Activated CD4-positive, alpha-beta T cell treated with anti-CD3 and anti-CD28 coated beads for 4 hours (primary cell): ENCODE measurements around the gene EXOC1.
A peak's percentile ranks its signal among the peaks of the same experiment; 100 is the strongest.
"Not testable (repeated sequence)": the region's sequence is repeated elsewhere in the genome, so short reads cannot be mapped to it uniquely, and the experiment has no call there.

Experiments used
- DNase-seq, 2 donors: peaks; one replicate each; pipeline ENCODE4 v3.0.0-alpha.2; 2020

Gene EXOC1, protein sequence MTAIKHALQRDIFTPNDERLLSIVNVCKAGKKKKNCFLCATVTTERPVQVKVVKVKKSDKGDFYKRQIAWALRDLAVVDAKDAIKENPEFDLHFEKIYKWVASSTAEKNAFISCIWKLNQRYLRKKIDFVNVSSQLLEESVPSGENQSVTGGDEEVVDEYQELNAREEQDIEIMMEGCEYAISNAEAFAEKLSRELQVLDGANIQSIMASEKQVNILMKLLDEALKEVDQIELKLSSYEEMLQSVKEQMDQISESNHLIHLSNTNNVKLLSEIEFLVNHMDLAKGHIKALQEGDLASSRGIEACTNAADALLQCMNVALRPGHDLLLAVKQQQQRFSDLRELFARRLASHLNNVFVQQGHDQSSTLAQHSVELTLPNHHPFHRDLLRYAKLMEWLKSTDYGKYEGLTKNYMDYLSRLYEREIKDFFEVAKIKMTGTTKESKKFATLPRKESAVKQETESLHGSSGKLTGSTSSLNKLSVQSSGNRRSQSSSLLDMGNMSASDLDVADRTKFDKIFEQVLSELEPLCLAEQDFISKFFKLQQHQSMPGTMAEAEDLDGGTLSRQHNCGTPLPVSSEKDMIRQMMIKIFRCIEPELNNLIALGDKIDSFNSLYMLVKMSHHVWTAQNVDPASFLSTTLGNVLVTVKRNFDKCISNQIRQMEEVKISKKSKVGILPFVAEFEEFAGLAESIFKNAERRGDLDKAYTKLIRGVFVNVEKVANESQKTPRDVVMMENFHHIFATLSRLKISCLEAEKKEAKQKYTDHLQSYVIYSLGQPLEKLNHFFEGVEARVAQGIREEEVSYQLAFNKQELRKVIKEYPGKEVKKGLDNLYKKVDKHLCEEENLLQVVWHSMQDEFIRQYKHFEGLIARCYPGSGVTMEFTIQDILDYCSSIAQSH

DNA sequence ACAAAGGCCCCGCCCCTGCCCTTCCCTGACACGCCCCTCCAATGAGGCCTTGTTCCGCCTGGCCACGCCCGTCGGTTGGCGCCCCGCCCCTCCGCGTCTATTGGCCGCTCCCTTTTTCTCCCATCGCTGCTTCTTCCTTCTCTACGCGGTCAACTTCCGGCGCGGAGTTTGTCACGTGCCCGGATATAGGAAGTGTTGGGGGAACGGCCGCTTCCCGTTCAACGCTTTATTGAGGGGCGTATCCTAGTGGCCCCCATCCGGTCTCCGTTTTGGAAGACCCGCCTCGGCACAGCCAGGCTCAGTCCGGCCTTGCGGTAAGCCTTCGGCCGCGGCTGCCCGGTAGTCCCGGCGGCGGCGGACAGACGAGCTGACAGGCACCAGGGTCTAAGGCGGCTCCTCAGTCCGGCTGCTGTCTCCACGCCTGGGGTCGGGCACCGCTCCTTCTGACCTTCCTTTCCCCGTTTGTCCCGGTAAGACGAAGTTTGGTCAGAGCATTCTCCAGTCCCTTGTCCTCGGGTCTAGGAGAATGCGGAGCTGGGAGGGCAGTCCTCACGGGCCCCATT lies at the start of gene EXOC1:
EXOC1 (plus strand) TSS at position 165 of the 563 bp plus-strand sequence. CDS start 4,676 bp downstream, outside the sequence.
- DNase-seq: peak; percentile 96 to 99

DNA sequence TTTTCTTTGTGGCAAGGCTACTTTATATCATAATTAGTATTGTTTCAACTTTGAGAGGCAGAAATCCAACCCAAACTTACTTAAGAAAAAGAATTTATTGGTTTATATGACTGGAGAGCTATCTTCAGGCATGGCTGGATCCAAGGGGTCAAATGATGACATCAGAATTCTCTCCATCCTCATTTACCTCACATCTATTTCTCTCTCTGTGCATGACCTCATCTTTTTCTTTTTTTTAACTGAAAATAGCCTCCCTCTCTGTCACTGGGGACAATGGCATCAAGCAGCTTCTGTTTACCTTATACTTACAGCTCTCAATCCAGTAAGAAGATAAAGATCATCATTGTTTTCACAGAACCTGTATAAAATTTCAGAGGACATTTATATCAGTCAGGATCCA lies 45.9 kb upstream of the EXOC1 start:
- DNase-seq: no peak

DNA sequence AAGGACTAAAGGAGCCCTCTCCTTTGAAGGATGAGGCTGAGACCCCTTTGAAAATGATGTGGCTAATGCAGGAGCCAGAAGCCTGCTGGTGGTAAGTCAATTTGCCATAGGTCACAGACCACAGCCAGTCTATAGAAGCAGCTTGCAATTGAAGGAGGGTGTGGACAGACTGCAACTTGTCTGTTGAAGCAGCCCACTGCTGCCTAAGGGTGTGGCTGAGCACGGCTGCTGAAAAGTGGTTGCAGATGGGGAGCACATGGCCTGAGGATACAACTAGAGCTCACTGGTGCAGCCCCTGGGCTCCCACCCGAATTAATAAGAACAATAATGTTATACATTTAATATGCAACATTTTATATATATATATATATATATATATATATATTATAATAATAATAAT lies 45.3 kb upstream of the EXOC1 start:
- DNase-seq: no peak

DNA sequence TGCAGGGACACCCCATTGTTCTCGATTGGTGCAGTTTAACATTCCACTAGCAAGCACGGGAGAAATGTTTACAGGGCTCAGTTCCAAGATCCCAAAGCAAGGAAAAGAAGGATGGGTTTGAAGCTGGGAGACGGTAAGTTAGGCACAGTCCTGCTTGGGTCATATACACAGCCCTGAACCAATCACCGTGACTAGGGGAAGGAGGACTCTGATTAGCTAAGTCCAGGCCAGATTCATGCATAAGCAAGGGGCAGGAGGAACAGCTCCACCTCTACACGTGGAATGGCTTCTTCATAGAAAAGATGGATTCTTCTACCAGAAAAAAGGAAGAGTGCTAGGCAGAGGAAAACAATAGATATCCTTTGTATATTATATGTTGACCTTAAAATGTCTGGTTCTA lies 44.8 kb upstream of the EXOC1 start:
- no peak for DNase-seq

DNA sequence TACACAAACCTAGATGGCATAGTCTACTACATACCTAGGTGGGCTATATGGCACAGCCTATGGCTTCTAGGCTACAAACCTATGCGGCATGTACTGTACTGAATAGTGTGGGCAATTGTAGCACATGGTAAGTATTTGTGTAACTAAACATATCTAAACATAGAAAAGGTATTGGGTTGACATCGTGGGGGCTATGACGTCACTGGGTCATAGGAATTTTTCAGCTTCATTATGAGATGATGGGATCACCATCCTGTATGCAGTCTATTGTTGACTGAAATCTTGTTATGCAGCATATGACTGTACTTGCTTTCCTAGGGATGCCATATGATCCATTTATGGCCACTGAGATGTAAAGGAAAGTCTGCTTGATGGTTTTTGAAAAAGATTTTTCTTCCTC lies 35.8 kb upstream of the EXOC1 start:
- DNase-seq: no peak

DNA sequence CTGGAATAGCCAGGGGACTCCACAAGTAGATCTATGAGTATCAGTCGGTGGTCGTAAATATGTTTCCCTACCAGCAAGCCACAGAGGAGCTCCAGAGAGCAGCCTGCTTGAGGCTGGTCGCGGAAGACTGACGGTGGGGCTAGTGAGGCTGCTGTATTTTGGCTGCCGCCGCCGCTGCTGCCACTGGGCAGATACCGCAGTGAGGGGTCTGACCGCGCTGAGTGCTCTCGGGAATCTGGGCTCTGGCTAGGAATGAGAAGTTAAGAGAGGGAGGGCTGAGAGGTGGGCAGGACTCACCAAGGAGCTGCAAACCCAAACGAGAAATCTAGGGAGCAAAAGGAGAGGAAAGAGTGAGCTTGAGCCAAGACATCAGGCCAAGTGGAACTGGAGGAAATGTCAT lies 33.8 kb upstream of the EXOC1 start, which contains the start of gene EXOC1L:
EXOC1L (plus strand) TSS at position 157 of the 400 bp plus-strand sequence; CDS start at position 394, 237 bp downstream.
- DNase-seq: no peak

DNA sequence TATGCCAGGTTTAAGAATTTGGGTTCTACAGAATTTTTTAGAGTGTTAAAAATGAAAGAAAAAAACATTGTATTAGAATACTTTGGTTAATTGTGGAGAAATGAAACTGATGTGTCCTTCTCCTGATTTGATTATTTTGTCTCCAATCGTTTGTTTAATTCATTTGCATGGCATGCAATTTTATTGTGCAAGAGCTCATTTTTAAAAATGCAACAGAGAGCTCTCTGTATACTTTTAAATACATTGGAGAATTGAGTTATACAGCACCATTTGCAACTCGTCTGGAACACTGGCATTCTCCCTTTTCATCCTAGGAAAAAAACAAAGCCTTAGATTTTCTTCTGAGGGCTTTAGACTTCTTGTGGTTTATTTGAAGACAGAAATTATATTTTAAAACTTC lies 33.2 kb upstream of the EXOC1 start:
- DNase-seq: no peak

DNA sequence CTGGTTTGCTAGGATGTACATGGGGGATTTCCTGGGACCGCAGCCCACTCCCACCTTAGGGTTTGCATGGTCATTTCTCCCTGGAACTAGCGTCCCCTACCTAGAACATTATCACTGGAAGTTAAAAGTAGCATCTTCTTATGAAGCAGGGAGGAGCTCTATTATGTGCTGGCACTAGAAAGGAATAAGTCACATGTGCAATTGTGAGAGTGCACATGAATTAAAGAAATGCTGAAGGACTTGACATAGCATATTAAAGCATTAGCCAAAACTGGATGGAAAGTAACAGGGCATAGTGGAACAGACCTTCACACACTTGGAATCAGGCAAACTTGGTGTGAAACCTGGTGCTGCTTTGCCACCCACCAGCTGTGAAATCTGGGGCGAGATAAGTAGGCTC lies 31.1 kb upstream of the EXOC1 start:
- DNase-seq: no peak

DNA sequence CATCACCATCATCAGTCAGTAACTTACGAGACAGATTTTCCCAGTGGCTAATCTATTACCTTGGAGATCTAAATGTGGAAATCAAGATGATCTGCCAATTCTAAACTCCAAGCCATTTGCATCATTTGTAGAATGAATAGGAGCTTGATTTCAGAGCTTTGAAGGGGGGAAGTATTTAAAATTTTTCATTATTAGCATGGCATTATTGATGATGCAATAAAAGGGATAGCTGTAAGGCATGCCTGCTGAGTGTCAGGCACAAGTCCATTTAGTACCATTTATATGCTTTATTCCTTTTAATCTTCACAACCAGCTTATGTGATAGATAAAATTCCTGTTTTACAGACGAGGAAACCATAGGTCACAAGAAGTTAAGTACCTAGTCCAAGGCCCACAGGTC lies 28.6 kb upstream of the EXOC1 start:
- DNase-seq: no peak

DNA sequence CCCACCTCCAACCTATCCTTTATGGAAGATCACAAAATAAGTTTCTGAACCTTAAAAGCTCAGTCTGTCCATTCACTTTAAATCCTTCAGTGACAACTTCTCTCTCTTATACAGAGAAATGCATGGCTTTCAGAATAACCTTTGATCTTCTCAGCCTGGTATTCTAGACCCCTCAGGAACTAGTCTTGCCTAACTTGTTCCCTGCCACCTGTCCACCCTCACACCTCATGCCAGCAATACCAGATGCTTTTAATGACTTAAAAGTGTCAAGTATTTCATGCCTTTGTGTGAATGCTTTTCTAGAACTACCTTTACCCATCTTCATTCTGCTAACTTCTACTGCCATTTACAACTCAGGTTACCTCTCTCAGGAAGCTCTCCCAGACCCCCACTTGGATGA lies 26.5 kb upstream of the EXOC1 start:
- DNase-seq: no peak

DNA sequence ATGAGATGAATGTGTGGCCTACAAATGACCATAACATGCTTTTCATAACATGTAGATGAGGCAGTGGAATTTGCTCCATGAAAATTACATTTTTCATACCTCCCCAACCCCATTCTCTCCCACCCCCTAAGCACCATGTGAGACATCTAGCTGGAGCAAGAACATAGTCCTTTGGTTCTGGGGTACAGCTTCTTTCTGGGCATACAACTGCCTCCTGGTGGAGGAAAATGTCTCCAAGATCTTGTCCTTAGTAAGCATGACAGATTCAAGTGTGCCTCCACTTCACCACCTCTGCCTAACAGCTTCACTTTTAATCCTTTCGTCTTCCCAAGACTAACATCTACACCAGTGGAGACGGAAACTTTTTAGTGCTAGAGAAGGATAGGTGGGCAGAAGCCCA lies 25.9 kb upstream of the EXOC1 start:
- no peak for DNase-seq

DNA sequence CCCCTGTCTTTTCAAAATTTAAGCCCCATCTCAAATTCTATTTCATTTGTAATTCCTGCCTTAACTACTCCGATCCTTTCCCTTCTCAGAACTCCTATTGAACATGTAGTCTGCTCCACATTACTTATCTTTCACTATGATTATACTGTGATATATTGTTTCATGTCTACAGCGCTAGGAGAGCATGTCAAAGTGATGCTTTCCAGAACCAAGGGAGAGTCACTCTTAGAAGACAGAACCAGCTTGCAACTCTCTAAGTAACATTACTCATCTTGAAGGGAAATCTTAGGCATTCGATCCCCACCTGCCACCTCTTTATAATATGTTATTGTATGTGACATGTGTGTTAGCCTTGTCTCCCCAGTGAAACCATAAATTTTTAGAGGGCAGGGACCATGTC lies 23.4 kb upstream of the EXOC1 start:
- DNase-seq: no peak

DNA sequence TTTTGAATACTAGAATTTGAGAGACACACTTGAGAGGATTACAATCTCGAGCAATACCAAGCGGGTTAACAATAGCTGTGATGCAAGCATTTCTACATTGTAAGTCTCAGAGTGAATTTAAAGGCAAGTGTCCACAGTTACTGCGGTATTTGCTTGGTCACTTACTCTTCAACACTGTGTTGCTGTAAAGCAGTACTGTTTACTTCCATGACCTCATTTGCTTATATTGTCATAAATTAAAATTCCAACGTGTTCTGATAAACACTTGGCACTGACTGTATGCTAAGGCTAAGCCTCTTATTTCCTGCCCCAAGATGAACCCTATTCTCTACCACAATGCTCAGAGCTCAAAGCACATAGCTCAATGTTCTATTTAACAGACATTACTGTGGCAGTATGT lies 22.7 kb upstream of the EXOC1 start:
- no peak for DNase-seq

DNA sequence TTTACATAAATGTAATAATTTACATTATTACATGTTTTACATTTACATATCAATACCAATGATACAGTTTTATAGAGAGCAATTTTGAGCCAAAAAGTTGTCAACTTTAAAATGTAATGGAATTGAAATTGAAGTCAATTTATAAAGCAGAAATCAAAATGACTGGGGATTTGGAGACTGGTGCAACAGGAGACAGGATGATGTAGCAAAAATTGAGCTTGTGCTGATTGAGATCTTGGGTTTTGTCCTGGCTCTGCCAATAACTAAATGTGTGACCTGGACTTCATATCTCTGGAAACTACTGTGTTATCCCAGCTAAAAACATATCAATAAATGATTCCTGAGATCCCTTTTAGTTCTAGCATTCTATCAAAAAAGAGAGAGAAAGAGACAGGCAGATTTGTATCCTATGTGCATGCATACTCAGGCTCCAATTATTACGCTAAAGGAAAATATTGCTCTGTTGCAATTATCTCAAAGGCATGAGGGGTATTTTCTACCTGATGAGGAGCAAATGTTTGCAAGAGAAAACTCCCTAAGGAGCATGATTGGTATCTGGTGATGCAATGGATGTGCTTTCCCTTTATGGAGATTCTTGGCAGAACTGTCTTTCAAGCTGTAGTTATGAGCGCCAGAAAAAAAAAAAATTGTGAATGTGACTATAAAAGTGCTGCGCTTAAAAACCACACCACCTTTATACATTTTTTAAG lies 19.2 kb upstream of the EXOC1 start:
- no peak for DNase-seq

DNA sequence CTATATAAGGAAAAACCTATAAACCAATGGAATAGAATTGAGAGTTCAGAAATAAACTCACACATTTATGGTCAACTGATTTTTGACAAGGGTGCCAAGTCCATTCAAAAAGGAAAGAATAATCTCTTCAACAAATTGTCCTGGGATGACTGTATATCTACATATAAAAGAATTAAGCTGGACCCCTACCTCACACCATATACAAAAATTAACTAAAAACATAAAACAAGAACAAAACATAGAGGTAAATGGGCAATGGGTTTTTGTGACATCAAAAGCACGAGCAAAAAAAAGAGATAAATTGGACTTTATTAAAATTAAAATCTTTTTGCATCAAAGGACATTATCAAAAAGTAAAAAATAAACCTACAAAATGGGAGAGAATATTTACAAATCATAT lies 15.5 kb upstream of the EXOC1 start:
- no peak for DNase-seq

DNA sequence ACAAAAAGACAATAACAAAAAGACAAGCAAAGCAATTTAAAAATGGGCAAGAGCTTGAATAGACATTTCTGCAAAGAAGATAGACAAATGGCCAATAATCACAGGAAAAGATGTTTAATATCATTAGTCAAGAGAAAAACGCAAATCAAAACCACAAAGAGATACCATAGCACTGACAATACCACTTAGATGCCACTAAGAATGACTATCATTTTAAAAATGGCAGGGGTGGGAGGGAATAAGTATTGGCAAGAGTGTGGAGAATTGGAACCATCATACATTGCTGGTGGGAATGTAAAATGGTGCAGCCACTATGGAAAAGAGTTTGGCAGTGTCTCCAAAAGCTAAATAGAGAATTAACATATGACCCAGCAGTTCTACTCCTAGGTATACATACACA lies 15.1 kb upstream of the EXOC1 start:
- no peak for DNase-seq

DNA sequence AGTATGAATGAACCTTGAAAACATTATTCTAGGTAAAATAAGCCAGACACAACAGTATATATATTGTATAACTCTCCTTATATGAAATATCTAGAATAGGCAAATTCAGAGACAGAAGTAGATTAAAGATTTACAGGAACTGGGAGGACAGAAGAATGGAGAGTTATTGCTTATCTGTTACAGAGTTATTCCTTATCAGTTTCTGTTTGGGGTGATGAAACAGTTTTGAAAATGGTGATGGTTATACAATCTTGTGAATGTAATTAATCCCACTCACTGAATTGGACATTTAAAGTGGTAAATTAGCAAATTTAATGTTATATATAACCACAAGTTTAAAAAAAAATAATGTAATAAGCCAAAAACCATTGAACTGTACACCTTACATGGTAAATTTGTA lies 14.5 kb upstream of the EXOC1 start:
- DNase-seq: no peak

DNA sequence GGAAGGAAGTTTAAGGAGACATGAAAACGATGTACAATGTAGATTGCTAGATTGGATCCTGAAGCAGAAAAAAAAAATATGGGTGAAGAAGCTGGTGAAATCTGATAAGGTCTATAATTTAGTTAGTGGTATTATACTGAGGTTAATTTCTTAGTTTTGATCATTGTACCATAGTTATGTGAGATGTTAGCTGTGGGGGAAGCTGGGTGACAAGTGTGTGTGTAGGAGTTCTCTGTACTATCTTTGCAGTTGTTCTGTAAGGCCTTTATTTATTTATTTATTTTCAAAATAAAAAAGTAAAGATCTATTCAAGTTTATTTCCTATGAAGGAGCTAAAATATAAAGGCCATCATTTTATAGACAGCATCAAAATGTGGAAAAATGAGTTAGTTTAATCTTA lies 12.5 kb upstream of the EXOC1 start:
- DNase-seq: no peak

DNA sequence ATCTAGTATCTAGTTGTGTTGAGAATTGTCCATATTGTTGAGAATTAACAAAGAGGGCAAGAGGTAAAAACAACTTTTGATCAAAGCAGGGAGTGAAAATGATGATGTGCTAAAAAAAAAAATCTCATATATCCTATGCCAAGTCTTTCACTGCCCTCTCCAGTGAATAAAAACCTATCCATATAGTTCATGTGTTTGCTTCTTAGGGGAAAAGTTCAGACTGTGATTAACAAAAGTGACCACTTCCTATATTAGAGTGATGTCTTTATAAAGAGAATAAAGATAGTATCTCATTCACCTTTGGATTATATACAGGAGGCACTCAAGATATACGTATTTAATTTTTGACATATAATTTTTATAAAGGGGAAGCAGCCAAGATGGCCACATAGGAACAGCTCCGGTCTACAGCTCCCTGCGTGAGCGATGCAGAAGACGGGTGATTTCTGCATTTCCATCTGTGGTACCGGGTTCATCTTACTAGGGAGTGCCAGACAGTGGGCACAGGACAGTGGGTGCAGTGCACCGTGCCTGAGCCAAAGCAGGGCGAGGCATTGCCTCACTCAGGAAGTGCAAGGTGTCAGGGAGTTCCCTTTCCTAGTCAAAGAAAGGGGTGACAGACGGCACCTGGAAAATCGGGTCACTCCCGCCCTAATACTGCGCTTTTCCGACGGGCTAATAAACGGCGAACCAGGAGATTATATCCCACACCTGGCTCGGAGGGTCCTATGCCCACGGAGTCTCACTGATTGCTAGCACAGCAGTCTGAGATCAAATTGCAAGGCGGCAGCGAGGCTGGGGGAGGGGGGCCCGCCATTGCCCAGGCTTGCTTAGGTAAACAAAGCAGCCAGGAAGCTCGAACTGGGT lies 11.8 kb upstream of the EXOC1 start:
- not testable (repeated sequence) for DNase-seq

DNA sequence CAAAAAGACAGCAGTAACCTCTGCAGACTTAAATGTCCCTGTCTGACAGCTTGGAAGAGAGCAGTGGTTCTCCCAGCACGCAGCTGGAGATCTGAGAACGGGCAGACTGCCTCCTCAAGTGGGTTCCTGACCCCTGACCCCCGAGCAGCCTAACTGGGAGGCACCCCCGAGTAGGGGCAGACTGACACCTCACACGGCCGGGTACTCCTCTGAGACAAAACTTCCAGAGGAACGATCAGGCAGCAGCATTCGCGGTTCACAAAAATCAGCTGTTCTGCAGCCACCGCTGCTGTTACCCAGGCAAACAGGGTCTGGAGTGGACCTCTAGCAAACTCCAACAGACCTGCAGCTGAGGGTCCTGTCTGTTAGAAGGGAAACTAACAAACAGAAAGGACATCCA lies 11.1 kb upstream of the EXOC1 start:
- DNase-seq: not testable (repeated sequence)

DNA sequence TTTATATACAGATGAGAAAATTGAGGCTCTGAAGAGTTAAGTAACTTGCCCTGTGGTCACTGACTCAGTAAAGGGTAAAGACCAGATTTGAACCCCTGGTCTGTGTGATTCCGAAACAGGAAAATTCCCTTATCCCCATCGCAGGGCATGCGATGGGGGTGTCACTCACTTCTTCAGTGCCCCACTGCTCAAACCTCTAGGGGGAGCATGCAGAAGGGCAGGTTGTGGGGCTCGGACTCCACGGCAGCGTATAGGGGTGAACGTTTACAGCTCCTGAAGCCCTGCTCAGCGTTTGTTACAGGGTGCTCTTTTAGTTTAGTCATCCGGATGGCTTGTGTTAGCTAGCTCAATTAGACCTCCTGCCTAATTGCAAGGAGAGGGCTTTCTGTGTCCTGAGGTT lies 3.7 kb upstream of the EXOC1 start:
- DNase-seq: no peak

DNA sequence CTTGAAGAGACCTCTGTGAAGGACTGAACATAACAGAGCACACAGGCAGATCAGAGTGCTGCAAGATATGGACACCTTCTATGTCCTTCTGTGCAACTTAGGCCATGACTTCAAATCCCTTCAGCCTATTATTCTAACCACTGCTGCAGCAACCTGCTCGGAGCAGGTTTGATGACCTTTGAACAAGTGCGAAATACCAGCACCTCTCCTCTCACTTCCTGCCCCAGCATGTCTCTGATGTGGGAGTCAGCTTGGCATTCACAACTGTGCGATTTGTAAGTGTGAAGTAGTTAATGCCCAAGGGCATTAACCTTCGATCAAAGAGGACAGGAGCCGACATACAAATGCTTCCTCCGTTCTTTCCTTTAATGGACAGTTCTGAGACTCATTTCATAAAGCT lies 1.6 kb upstream of the EXOC1 start:
- DNase-seq: peak; percentile 5 to 21
